Kidney (tissue), 14 donors: ENCODE measurements around the gene BSG. TPM values are rescaled to one million over a fixed set of nuclear protein-coding genes. Genes with fewer than 3 reads are reported as not detected.

ENCODE experiments used
- DNase-seq, 5 donors: peaks; one replicate each; pipeline ENCODE4 v3.0.0-alpha.2; 2013 to 2020
- FAIRE-seq: peaks from 2 replicates; lab custom pipeline; 2012; peaks lifted over from hg19 to GRCh38; lab: Jason Lieb, UNC
- H3K27ac ChIP-seq, 2 donors: one replicate each; pipeline ENCODE4 v1.7.0; 2013; ENCODE audit warnings: low read depth in 2 of 2, low read length in 2 of 2, inconsistent platforms in 1 of 2
- H3K27me3 ChIP-seq: one replicate; pipeline ENCODE4 v1.7.1; 2013; ENCODE audit warnings: low read length, inconsistent platforms; ENCODE audit not compliant: control insufficient read depth, insufficient read depth
- H3K36me3 ChIP-seq, 3 donors: one replicate each; pipeline versions ENCODE4 v1.7.0 to v1.7.1; 2013; ENCODE audit warnings: low read length in 3 of 3, control low read depth in 1 of 3, inconsistent platforms in 1 of 3; ENCODE audit not compliant: insufficient read depth in 3 of 3, control insufficient read depth in 2 of 3
- H3K4me1 ChIP-seq, 3 donors: one replicate each; pipeline versions ENCODE4 v1.7.0 to v1.7.1; 2013; ENCODE audit warnings: low read length in 3 of 3, inconsistent platforms in 1 of 3, low read depth in 1 of 3; ENCODE audit not compliant: control insufficient read depth in 2 of 3, insufficient read depth in 2 of 3
- H3K4me3 ChIP-seq, 3 donors: one replicate each; pipeline versions ENCODE4 v1.7.0 to v1.8.1; 2013; ENCODE audit warnings: low read length in 3 of 3, control low read depth in 1 of 3, inconsistent platforms in 1 of 3
- H3K9ac ChIP-seq, 3 donors: one replicate each; pipeline versions ENCODE4 v1.7.0 to v1.7.1; 2013; ENCODE audit warnings: low read length in 3 of 3, control low read depth in 1 of 3, inconsistent platforms in 1 of 3
- H3K9me3 ChIP-seq, 3 donors: one replicate each; pipeline versions ENCODE4 v1.7.0 to v1.7.1; 2013; ENCODE audit warnings: low read length in 3 of 3, control low read depth in 1 of 3, inconsistent platforms in 1 of 3; ENCODE audit not compliant: control insufficient read depth in 2 of 3, insufficient read depth in 1 of 3
- CTCF ChIP-seq: IDR thresholded peaks from 3 replicates; pipeline ENCODE4 v1.5.1; 2012; ENCODE audit warnings: mild to moderate bottlenecking, moderate library complexity, borderline replicate concordance; ENCODE audit not compliant: insufficient read depth; ENCODE audit errors: extremely low read depth
- intact Hi-C: fragments of 100-400 bp; cut with DNase I; formaldehyde crosslinking; loops from one replicate; pipeline ENCODE4 v1.11.1; 2022
- polyA plus RNA-seq: library from polyadenylated mRNA; stranded (reverse); fragments of 350-450 nt; fragmentation: Illumina TruSeq; extraction: RNeasy Lipid Tissue Mini Kit (QIAGEN cat#74804); gene quantifications from one replicate; pipeline ENCODE4 v1.2.3, GENCODE V29; 2014; ENCODE audit warnings: low read depth, low replicate concordance; ENCODE audit not compliant: insufficient read depth
- total RNA-seq: library from RNA; stranded (reverse); fragmentation: NEBNext Ultra II Directional; extraction: Animal tissue kit (Norgen Biotek cat#: 25700); gene quantifications from one replicate; pipeline ENCODE4 v1.2.1, GENCODE V29; 2021
- donor health status: control.
- donor health status: control.
- donor health status: control.
- donor health status: control.
- donor health status: control.
- donor health status: DM: yes; HTN: yes; CAD: no.
- donor health status: Normal renal cell carcinoma (clear cell type).

The BSG gene
- total and polyA plus RNA-seq, 2 donors from 2014 or later = 554 to 984 TPM

GRCh38 chr19:533364-534058 lies 38.9 kb upstream of the BSG start:
- intact Hi-C loops = no loop called here
- no peaks in the 10 kb centered on the region for H3K27me3 ChIP-seq
- peaks cover 0 to 17% (median 3%) of the 10 kb centered on the region in 3 donors for H3K4me1 ChIP-seq
- H3K4me3 ChIP-seq = peak overlapping the region; percentile 61 to 64 (median 63)
- DNase-seq = peak in 1 of 5 donors; percentile 74
- TF ChIP-seq CTCF = no peak
- H3K36me3 ChIP-seq = peaks cover 0 to 14% (median 5%) of the 10 kb centered on the region in 3 donors
- H3K9me3 ChIP-seq = no peaks in the 10 kb centered on the region
- no peak for FAIRE-seq
- peak overlapping the region; percentile 73 to 83 for H3K27ac ChIP-seq
- H3K9ac ChIP-seq = peak overlapping the region in 2 of 3 donors; percentile 66 to 70

- no peaks in the 10 kb centered on the region for H3K27me3 ChIP-seq
- peak overlapping the region in 1 of 3 donors; percentile 70 for H3K9ac ChIP-seq
- peaks cover 0 to 14% (median 5%) of the 10 kb centered on the region in 3 donors for H3K36me3 ChIP-seq
- TF ChIP-seq CTCF = no peak
- no peak overlapping the region for H3K27ac ChIP-seq
- H3K9me3 ChIP-seq = no peaks in the 10 kb centered on the region
- H3K4me1 ChIP-seq = peaks cover 0 to 17% (median 3%) of the 10 kb centered on the region in 3 donors
- peak overlapping the region in 1 of 3 donors; percentile 64 for H3K4me3 ChIP-seq
- DNase-seq = peak in 1 of 5 donors; percentile 78
- intact Hi-C loops = no loop called here
- FAIRE-seq = no peak
Measured at GRCh38 chr19:534088-534487, 38.3 kb upstream of the BSG start.

- no peak overlapping the region for H3K9ac ChIP-seq
- intact Hi-C loops = no loop called here
- H3K36me3 ChIP-seq = peaks cover 0 to 14% (median 5%) of the 10 kb centered on the region in 3 donors
- no peak overlapping the region for H3K4me3 ChIP-seq
- no peak for TF ChIP-seq CTCF
- H3K27me3 ChIP-seq = no peaks in the 10 kb centered on the region
- peak in 1 of 5 donors; percentile 75 for DNase-seq
- H3K27ac ChIP-seq = no peak overlapping the region
- peaks cover 0 to 17% (median 3%) of the 10 kb centered on the region in 3 donors for H3K4me1 ChIP-seq
- H3K9me3 ChIP-seq = no peaks in the 10 kb centered on the region
- FAIRE-seq = no peak
Measured at GRCh38 chr19:535017-535835, 37.2 kb upstream of the BSG start.
